GM23338 (cell line): ENCODE data around the gene BPIFB1. TPM values are rescaled to one million over a fixed set of nuclear protein-coding genes. Genes with fewer than 3 reads are reported as not detected.

Source experiments
- ATAC-seq: fragments of 200-7000 bp; cut with Tn5 transposase; 3 replicates; pipeline ENCODE4 v1.9.1; 2020
- DNase-seq: peaks from one replicate; pipeline ENCODE4 v3.0.0-alpha.2; 2015; ENCODE audit warnings: low spot score
- H2AFZ ChIP-seq: fragments of 200-600 bp; sonication (generic); 2 replicates; pipeline ENCODE4 v1.8.0; 2016; ENCODE audit warnings: antibody characterized with exemption, mild to moderate bottlenecking, moderate library complexity
- H3F3A ChIP-seq: fragments of 200-600 bp; sonication (generic); replicated peaks from 2 replicates; pipeline ENCODE4 v1.8.0; 2017; ENCODE audit warnings: antibody characterized with exemption, mixed run types, low read depth
- H3K27ac ChIP-seq: fragments of 200-600 bp; sonication (generic); 2 replicates; pipeline ENCODE4 v1.6.1; 2016; ENCODE audit warnings: low read depth
- H3K27me3 ChIP-seq: fragments of 200-600 bp; sonication (generic); 2 replicates; pipeline ENCODE4 v1.8.0; 2016; ENCODE audit warnings: mild to moderate bottlenecking, mixed run types, moderate library complexity; ENCODE audit not compliant: insufficient read depth
- H3K36me3 ChIP-seq: fragments of 200-600 bp; sonication (generic); 2 replicates; pipeline ENCODE4 v1.8.0; 2016; ENCODE audit warnings: mild to moderate bottlenecking; ENCODE audit not compliant: insufficient read depth
- H3K4me1 ChIP-seq: fragments of 200-600 bp; sonication (generic); 2 replicates; pipeline ENCODE4 v1.8.0; 2016; ENCODE audit warnings: mild to moderate bottlenecking, moderate library complexity; ENCODE audit not compliant: insufficient read depth
- H3K4me2 ChIP-seq: fragments of 200-600 bp; sonication (generic); 2 replicates; pipeline ENCODE4 v1.7.1; 2017; ENCODE audit warnings: mixed run types
- H3K4me3 ChIP-seq: fragments of 200-600 bp; sonication (generic); 2 replicates; pipeline ENCODE4 v1.6.1; 2016; ENCODE audit warnings: mixed run types
- H3K79me2 ChIP-seq: fragments of 200-600 bp; sonication (generic); replicated peaks from 2 replicates; pipeline ENCODE4 v1.8.0; 2017; ENCODE audit warnings: mild to moderate bottlenecking; ENCODE audit not compliant: insufficient read depth
- H3K9me2 ChIP-seq: fragments of 200-600 bp; sonication (generic); 2 replicates; pipeline ENCODE4 v1.8.0; 2017; ENCODE audit not compliant: insufficient read depth
- H4K20me1 ChIP-seq: fragments of 200-600 bp; sonication (generic); replicated peaks from 2 replicates; pipeline ENCODE4 v1.8.0; 2017; ENCODE audit warnings: mild to moderate bottlenecking; ENCODE audit not compliant: insufficient read depth
- H3K27ac Mint-ChIP-seq: 2 replicates; pipeline ENCODE4 v1.8.0; 2020; ENCODE audit warnings: inconsistent platforms, mild to moderate bottlenecking, moderate library complexity, mixed read lengths
- H3K27me3 Mint-ChIP-seq: 3 replicates; pipeline ENCODE4 v1.8.0; 2022; ENCODE audit warnings: low read depth, mild to moderate bottlenecking, moderate library complexity, mixed read lengths, inconsistent platforms; ENCODE audit not compliant: insufficient read depth, poor library complexity
- H3K36me3 Mint-ChIP-seq: 3 replicates; pipeline ENCODE4 v1.8.0; 2021; ENCODE audit warnings: low read depth, mild to moderate bottlenecking, inconsistent platforms, moderate library complexity, mixed read lengths
- H3K4me1 Mint-ChIP-seq: 3 replicates; pipeline ENCODE4 v1.8.0; 2020; ENCODE audit warnings: mild to moderate bottlenecking, inconsistent platforms, mixed read lengths
- H3K4me3 Mint-ChIP-seq: 3 replicates; pipeline ENCODE4 v1.8.0; 2021; ENCODE audit warnings: moderate library complexity, mild to moderate bottlenecking, inconsistent platforms, mixed read lengths
- H3K9me3 Mint-ChIP-seq: 3 replicates; pipeline ENCODE4 v1.8.0; 2020; ENCODE audit warnings: moderate library complexity, mild to moderate bottlenecking, inconsistent platforms, mixed read lengths
- EZH2 ChIP-seq: fragments of 200-600 bp; sonication (generic); IDR thresholded peaks from one replicate; pipeline ENCODE4 v1.8.0; 2017; ENCODE audit warnings: antibody characterized with exemption, mild to moderate bottlenecking, low read depth; ENCODE audit not compliant: unreplicated experiment
- EZH2phosphoT487 ChIP-seq: fragments of 200-600 bp; sonication (generic); IDR thresholded peaks from one replicate; pipeline ENCODE4 v1.8.1; 2018; ENCODE audit warnings: antibody characterized with exemption; ENCODE audit not compliant: unreplicated experiment
- JUNB ChIP-seq: IDR thresholded peaks from one replicate; pipeline ENCODE4 v1.6.1; 2016; ENCODE audit warnings: antibody characterized with exemption; ENCODE audit not compliant: unreplicated experiment
- NANOG ChIP-seq: IDR thresholded peaks from 2 replicates; pipeline ENCODE4 v1.6.1; 2016; ENCODE audit warnings: antibody characterized with exemption, borderline replicate concordance
- STAT1 ChIP-seq: IDR thresholded peaks from one replicate; pipeline ENCODE4 v1.6.1; 2016; ENCODE audit warnings: antibody characterized with exemption; ENCODE audit not compliant: unreplicated experiment
- ZNF331 ChIP-seq: fragments of 250-450 bp; sonication (Bioruptor Pico); IDR thresholded peaks from 2 replicates; pipeline ENCODE4 v1.5.0; 2020; ENCODE audit warnings: low read depth, mild to moderate bottlenecking, moderate library complexity
- long read RNA-seq: library from polyadenylated mRNA; unstranded; transcript quantifications from one replicate; pipeline ENCODE4 v2.0.0, GENCODE V29; 2020; ENCODE audit not compliant: unreplicated experiment
- polyA plus RNA-seq: library from polyadenylated mRNA; unstranded; fragments of >200 nt; fragmentation: Nextera tagmentation; extraction: Ambion mirVana; gene quantifications from 2 replicates; pipeline ENCODE4 v1.2.1, GENCODE V29; 2016
- total RNA-seq: library from RNA; depleted of rRNA; stranded (reverse); fragments of >200 nt; shearing (Covaris generic); gene quantifications from 2 replicates; pipeline ENCODE4 v1.2.3, GENCODE V29; 2014; rRNA removed
- TF ChIP-seq, protein P1 (sequence below): IDR thresholded peaks from 2 replicates; pipeline ENCODE4 v1.6.1; 2016; ENCODE audit warnings: antibody characterized with exemption
- TF ChIP-seq, protein P2 (sequence below), 2 experiments: fragments of 200-600 bp in 1 of 2; sonication (generic) in 1 of 2; conservative IDR thresholded peaks; 2 replicates each; pipeline versions ENCODE4 v1.5.1 to v1.6.1; 2016 to 2017; ENCODE audit warnings: antibody characterized with exemption in 2 of 2, low read depth in 2 of 2, mild to moderate bottlenecking in 2 of 2, moderate library complexity in 1 of 2
- TF ChIP-seq, protein P3 (sequence below): IDR thresholded peaks from one replicate; pipeline ENCODE4 v1.6.1; 2018; ENCODE audit warnings: antibody characterized with exemption; ENCODE audit not compliant: unreplicated experiment

Gene BPIFB1
- total RNA-seq (not detected in 2 replicates), polyA plus RNA-seq (not detected in 2 replicates)
- long read RNA-seq, result 0 reads

DNA sequence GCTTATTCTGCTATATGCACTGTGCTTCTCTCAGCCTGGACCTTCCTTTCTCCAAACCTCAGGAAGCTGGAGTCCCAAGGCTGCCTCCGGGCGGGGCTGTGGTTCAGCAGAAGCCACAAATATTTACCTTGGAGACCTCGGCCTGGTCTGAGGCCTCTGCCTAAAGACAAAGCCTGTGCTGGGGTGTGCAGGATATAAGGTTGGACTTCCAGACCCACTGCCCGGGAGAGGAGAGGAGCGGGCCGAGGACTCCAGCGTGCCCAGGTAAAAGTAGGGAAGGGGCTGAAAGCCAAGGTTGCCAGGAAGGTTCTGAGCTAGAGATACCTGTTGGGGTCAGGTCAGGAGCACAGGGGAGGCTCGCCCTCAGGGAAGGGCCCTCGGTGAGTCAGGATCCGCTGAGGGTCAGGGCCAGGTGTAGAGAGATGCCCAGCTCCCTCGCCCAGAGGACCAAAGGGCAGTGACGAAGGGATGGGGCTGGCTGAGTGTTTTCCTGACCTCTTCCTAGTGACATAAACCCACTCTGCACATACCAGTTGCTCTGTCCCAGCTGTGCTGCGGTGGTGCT is at the start of gene BPIFB1:
Gene BPIFB1, plus strand, starts transcription at position 224 of the 565 bp plus-strand sequence. CDS start 2,860 bp downstream, outside the sequence.
- H3K4me3 Mint-ChIP-seq, result no peak within 1 kb of the TSS
- H3K4me1 Mint-ChIP-seq, result peaks cover 11% of the 10 kb centered on the region
- no peaks in the 10 kb centered on the region for H3K36me3 ChIP-seq
- 0 out of 2 replicates have a peak, but pooled peaks cover 1% of the 10 kb centered on the region for H3K4me1 ChIP-seq
- H3K27me3 Mint-ChIP-seq, result peaks cover 9% of the 10 kb centered on the region
- no peaks in the 10 kb centered on the region for H3K27me3 ChIP-seq
- no peak within 1 kb of the TSS for H2AFZ ChIP-seq
- no peak for TF ChIP-seq NANOG
- H3K9me2 ChIP-seq, result no peaks in the 10 kb centered on the region
- H3F3A ChIP-seq, result no peaks in the 10 kb centered on the region
- H3K4me2 ChIP-seq, result no peak within 1 kb of the TSS
- H3K27ac Mint-ChIP-seq, result no peak within 1 kb of the TSS
- no peaks in the 10 kb centered on the region for H3K79me2 ChIP-seq
- no peak within 1 kb of the TSS for H3K4me3 ChIP-seq
- H3K9me3 Mint-ChIP-seq, result no peaks in the 10 kb centered on the region
- no peaks in the 10 kb centered on the region for H3K36me3 Mint-ChIP-seq
- no peak for DNase-seq
- ATAC-seq, result peak; percentile 35; the same call in 2 of the 3 replicates
- H4K20me1 ChIP-seq, result no peaks in the 10 kb centered on the region
- H3K27ac ChIP-seq, result no peak within 1 kb of the TSS

GRCh38 chr20:33234050-33234449 is 49.0 kb upstream of the BPIFB1 start:
- Histone ChIP-seq H2AFZ (no peak overlapping the region), H4K20me1 (no peaks in the 10 kb centered on the region), H3K4me1 (no peaks in the 10 kb centered on the region), H3K27ac (no peak overlapping the region), H3K27me3 (no peaks in the 10 kb centered on the region), H3K4me3 (no peak overlapping the region), H3K9me2 (no peaks in the 10 kb centered on the region), H3K36me3 (no peaks in the 10 kb centered on the region), H3F3A (no peaks in the 10 kb centered on the region), H3K79me2 (no peaks in the 10 kb centered on the region), H3K4me2 (no peak overlapping the region)
- no peak for ATAC-seq
- no peak for DNase-seq
- H3K9me3 Mint-ChIP-seq, result no peaks in the 10 kb centered on the region
- no peak overlapping the region for H3K4me3 Mint-ChIP-seq
- H3K36me3 Mint-ChIP-seq, result no peaks in the 10 kb centered on the region; the same call in 2 of the 3 replicates
- H3K4me1 Mint-ChIP-seq, result peaks cover 7% of the 10 kb centered on the region; the same call in 2 of the 3 replicates
- H3K27ac Mint-ChIP-seq, result no peak overlapping the region
- no peaks in the 10 kb centered on the region for H3K27me3 Mint-ChIP-seq
- TF ChIP-seq, protein P1, sequence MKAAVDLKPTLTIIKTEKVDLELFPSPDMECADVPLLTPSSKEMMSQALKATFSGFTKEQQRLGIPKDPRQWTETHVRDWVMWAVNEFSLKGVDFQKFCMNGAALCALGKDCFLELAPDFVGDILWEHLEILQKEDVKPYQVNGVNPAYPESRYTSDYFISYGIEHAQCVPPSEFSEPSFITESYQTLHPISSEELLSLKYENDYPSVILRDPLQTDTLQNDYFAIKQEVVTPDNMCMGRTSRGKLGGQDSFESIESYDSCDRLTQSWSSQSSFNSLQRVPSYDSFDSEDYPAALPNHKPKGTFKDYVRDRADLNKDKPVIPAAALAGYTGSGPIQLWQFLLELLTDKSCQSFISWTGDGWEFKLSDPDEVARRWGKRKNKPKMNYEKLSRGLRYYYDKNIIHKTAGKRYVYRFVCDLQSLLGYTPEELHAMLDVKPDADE, result no peak
- no peak for TF ChIP-seq EZH2phosphoT487
- no peak for TF ChIP-seq ZNF331 (CRISPR knock-in tag)
- TF ChIP-seq JUNB, result no peak
- no peak for TF ChIP-seq STAT1
- no peak for TF ChIP-seq NANOG
- no peak for TF ChIP-seq EZH2
- TF ChIP-seq, protein P2, sequence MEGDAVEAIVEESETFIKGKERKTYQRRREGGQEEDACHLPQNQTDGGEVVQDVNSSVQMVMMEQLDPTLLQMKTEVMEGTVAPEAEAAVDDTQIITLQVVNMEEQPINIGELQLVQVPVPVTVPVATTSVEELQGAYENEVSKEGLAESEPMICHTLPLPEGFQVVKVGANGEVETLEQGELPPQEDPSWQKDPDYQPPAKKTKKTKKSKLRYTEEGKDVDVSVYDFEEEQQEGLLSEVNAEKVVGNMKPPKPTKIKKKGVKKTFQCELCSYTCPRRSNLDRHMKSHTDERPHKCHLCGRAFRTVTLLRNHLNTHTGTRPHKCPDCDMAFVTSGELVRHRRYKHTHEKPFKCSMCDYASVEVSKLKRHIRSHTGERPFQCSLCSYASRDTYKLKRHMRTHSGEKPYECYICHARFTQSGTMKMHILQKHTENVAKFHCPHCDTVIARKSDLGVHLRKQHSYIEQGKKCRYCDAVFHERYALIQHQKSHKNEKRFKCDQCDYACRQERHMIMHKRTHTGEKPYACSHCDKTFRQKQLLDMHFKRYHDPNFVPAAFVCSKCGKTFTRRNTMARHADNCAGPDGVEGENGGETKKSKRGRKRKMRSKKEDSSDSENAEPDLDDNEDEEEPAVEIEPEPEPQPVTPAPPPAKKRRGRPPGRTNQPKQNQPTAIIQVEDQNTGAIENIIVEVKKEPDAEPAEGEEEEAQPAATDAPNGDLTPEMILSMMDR (conservative IDR thresholded peaks at IDR 0.05; ENCODE audit: low read depth in 2 of 2), result no peak
- TF ChIP-seq, protein P3, sequence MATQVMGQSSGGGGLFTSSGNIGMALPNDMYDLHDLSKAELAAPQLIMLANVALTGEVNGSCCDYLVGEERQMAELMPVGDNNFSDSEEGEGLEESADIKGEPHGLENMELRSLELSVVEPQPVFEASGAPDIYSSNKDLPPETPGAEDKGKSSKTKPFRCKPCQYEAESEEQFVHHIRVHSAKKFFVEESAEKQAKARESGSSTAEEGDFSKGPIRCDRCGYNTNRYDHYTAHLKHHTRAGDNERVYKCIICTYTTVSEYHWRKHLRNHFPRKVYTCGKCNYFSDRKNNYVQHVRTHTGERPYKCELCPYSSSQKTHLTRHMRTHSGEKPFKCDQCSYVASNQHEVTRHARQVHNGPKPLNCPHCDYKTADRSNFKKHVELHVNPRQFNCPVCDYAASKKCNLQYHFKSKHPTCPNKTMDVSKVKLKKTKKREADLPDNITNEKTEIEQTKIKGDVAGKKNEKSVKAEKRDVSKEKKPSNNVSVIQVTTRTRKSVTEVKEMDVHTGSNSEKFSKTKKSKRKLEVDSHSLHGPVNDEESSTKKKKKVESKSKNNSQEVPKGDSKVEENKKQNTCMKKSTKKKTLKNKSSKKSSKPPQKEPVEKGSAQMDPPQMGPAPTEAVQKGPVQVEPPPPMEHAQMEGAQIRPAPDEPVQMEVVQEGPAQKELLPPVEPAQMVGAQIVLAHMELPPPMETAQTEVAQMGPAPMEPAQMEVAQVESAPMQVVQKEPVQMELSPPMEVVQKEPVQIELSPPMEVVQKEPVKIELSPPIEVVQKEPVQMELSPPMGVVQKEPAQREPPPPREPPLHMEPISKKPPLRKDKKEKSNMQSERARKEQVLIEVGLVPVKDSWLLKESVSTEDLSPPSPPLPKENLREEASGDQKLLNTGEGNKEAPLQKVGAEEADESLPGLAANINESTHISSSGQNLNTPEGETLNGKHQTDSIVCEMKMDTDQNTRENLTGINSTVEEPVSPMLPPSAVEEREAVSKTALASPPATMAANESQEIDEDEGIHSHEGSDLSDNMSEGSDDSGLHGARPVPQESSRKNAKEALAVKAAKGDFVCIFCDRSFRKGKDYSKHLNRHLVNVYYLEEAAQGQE, result no peak
